ENCODE data around the gene LCN2. TPM values are rescaled to one million over a fixed set of nuclear protein-coding genes. Genes with fewer than 3 reads are reported as not detected.
A peak's percentile ranks its signal among the peaks of the same experiment; 100 is the strongest.
"Not testable (repeated sequence)": the region's sequence is repeated elsewhere in the genome, so short reads cannot be mapped to it uniquely, and the experiment has no call there.

LCN2 gene
- total RNA-seq, 4 donors from 2014 or later = 0.98 to 2.6 TPM; not detected in 2

- peaks cover 5 to 14% of the 10 kb centered on the region in 2 donors for H3K4me1 ChIP-seq
- H3K9me3 ChIP-seq = no peaks in the 10 kb centered on the region
- H3K4me3 ChIP-seq = peak overlapping the region; percentile 84 to 97
- TF ChIP-seq, protein P1, sequence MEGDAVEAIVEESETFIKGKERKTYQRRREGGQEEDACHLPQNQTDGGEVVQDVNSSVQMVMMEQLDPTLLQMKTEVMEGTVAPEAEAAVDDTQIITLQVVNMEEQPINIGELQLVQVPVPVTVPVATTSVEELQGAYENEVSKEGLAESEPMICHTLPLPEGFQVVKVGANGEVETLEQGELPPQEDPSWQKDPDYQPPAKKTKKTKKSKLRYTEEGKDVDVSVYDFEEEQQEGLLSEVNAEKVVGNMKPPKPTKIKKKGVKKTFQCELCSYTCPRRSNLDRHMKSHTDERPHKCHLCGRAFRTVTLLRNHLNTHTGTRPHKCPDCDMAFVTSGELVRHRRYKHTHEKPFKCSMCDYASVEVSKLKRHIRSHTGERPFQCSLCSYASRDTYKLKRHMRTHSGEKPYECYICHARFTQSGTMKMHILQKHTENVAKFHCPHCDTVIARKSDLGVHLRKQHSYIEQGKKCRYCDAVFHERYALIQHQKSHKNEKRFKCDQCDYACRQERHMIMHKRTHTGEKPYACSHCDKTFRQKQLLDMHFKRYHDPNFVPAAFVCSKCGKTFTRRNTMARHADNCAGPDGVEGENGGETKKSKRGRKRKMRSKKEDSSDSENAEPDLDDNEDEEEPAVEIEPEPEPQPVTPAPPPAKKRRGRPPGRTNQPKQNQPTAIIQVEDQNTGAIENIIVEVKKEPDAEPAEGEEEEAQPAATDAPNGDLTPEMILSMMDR (IDR thresholded peaks at IDR 0.05) = no peak
- no peak for TF ChIP-seq POLR2A (IDR thresholded peaks at IDR 0.05)
- peak overlapping the region; percentile 93 to 98 for H3K27ac ChIP-seq
- no peak for DNase-seq
- intact Hi-C loops (cut with DNase I; ENCODE audit: low total_unique reads) = no loop called here
- H3K36me3 ChIP-seq = no peaks in the 10 kb centered on the region
- no peaks in the 10 kb centered on the region for H3K27me3 ChIP-seq
Observed at GRCh38 chr9:128128836-128129590, 20.2 kb upstream of the LCN2 start.

DNA sequence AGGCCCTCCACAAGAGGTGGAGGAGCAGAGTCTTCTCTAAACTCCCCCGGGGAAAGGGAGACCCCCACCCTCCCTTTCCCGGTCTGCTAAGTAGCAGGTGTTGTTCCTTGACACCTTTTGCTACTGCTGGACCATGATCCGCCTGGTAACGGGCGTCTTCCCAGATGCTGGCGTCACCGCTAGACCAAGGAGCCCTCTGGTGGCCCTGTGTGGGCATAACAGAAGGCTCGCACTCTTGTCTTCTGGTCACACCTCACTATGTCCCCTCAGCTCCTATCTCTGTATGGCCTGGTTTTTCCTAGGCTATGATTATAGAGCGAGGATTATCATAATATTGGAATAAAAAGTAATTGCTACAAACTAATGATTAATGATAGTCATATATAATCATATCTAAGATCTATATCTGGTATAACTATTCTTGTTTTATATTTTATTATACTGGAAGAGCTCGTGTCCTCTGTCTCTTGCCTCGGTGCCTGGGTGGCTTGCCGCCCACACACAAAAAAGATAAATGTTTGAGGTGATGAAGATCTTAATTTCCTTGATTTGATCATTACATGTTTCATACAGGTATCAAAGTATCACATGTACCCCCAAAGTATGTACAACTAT lies 19.2 kb upstream of the LCN2 start:
- H3K36me3 ChIP-seq; intact Hi-C loops (cut with DNase I; ENCODE audit: low total_unique reads); H3K27me3 ChIP-seq; H3K9me3 ChIP-seq; H3K27ac ChIP-seq; H3K4me3 ChIP-seq: not testable (repeated sequence)
- H3K4me1 ChIP-seq = peaks cover 5 to 14% of the 10 kb centered on the region in 2 donors
- peak in 1 of 2 donors; percentile 67 for DNase-seq
- TF ChIP-seq, protein P1 (IDR thresholded peaks at IDR 0.05) = peak in 3 of 4 experiments; percentile 25 to 48 (median 35)

DNA sequence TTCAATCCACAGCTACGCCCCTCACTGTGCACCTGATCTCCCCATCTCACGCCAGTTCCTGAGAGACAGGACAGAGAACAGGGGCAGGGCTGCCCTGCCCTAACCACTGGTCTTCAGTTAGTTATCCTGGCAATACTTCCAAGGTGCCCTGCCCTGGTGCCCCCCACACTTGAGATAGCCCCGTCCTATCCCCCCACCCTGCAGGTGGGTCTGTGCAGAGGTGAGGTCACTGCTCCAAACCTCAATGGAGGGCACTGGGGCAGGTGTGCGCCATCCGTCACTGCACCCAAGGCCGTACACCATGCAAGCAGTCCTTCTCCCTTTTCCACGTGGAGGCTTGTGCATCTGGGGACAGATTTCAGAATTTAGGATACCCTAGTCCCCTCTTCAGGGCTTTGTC lies 18.6 kb upstream of the LCN2 start:
- H3K9me3 ChIP-seq = not testable (repeated sequence)

DNA sequence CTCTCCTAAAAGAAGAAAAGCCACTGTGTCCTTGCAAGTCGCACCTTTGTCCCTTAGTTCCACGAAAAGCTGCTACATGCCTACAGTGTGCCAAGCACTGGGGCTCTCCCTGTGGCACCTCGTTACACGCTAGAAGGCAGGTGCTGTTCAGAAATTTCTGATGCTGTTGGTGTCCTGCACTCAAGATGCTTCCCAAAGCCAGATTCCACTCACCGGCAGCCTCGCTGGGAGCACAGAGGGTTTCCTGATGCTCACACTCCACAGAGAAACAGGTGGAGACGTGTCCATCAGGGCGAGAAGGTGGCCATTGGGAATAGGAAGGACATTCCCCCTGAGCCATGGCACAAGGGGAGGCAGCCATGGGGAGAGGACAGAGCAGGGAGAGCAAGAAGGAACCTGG lies 17.9 kb upstream of the LCN2 start:
- H3K36me3 ChIP-seq; H3K4me1 ChIP-seq; DNase-seq; H3K27me3 ChIP-seq; H3K27ac ChIP-seq; H3K4me3 ChIP-seq; H3K9me3 ChIP-seq; intact Hi-C loops (cut with DNase I; ENCODE audit: low total_unique reads): not testable (repeated sequence)

More for the DNA sequence above, 18.6 kb upstream of the LCN2 start:
- H3K36me3 ChIP-seq; DNase-seq; intact Hi-C loops (cut with DNase I; ENCODE audit: low total_unique reads); H3K27ac ChIP-seq; H3K4me3 ChIP-seq; H3K27me3 ChIP-seq: not testable (repeated sequence)
- peaks cover 3 to 13% of the 10 kb centered on the region in 2 donors for H3K4me1 ChIP-seq

- H3K27me3 ChIP-seq; H3K27ac ChIP-seq; intact Hi-C loops (cut with DNase I; ENCODE audit: low total_unique reads); H3K4me1 ChIP-seq; H3K36me3 ChIP-seq; H3K4me3 ChIP-seq; H3K9me3 ChIP-seq; DNase-seq: not testable (repeated sequence)
Observed at GRCh38 chr9:128132139-128132538, 17.1 kb upstream of the LCN2 start.

DNA sequence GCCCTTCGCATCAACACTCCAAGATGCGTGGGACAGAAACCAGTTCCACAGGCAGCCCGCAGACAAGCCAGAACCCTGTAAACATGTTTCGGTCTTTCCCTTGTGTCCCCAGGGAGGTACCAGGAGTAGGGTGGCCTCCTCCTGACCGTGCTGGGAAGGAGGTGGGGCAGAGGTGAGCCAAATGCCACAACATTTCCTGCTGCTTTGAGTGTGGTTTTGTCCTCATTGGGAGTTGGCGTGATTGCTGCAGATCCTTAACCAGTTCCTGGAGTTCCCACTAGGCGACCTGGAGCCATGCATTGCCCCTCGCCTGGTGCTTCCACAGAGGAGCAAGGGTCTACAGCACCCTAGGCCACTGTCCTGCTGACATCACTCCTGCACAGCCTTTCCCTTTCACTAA lies 13.7 kb upstream of the LCN2 start:
- H3K27ac ChIP-seq; intact Hi-C loops (cut with DNase I; ENCODE audit: low total_unique reads); H3K36me3 ChIP-seq; H3K4me1 ChIP-seq; H3K27me3 ChIP-seq; H3K9me3 ChIP-seq; H3K4me3 ChIP-seq; DNase-seq: not testable (repeated sequence)
